WTC11 (cell line): ENCODE data around the gene CD84. TPM values are rescaled to one million over a fixed set of nuclear protein-coding genes. Genes with fewer than 3 reads are reported as not detected.
"Not testable (repeated sequence)": the region's sequence is repeated elsewhere in the genome, so short reads cannot be mapped to it uniquely, and the experiment has no call there.

Source experiments
- ATAC-seq: fragments of 200-7000 bp; cut with Tn5 transposase; 2 replicates; pipeline ENCODE4 v1.10.0; 2021; ENCODE audit warnings: mild to moderate bottlenecking, moderate library complexity
- CTCF ChIA-PET: fragments of 300-600 bp; sonication (Branson Sonifier 250); formaldehyde crosslinking; loops from one replicate; lab custom pipeline; 2021; ENCODE audit warnings: antibody characterized with exemption; lab: Charles Lee
- POLR2A ChIA-PET: fragments of 350-600 bp; sonication (Branson Sonifier 250); formaldehyde crosslinking; loops from one replicate; lab custom pipeline; 2021; ENCODE audit warnings: antibody characterized with exemption; lab: Charles Lee
- DNase-seq: peaks from one replicate; pipeline ENCODE4 v3.0.0; 2021; ENCODE audit warnings: low spot score
- H3K27ac Mint-ChIP-seq: 2 replicates; pipeline ENCODE4 v1.8.0; 2021; ENCODE audit warnings: mixed read lengths
- H3K27me3 Mint-ChIP-seq: 2 replicates; pipeline ENCODE4 v1.8.0; 2021; ENCODE audit warnings: low read depth, mild to moderate bottlenecking, moderate library complexity, mixed read lengths
- H3K36me3 Mint-ChIP-seq: 2 replicates; pipeline ENCODE4 v1.8.0; 2021; ENCODE audit warnings: mixed read lengths
- H3K4me1 Mint-ChIP-seq: 2 replicates; pipeline ENCODE4 v1.8.0; 2022; ENCODE audit warnings: mixed read lengths
- H3K4me3 Mint-ChIP-seq: 2 replicates; pipeline ENCODE4 v1.8.0; 2021; ENCODE audit warnings: mild to moderate bottlenecking, moderate library complexity, mixed read lengths
- H3K9me3 Mint-ChIP-seq: 2 replicates; pipeline ENCODE4 v1.8.0; 2021; ENCODE audit warnings: mixed read lengths
- CREM ChIP-seq: sonication (generic); formaldehyde crosslinking; IDR thresholded peaks from 2 replicates; pipeline ENCODE4 v1.8.1; 2022; ENCODE audit warnings: mild to moderate bottlenecking, missing genetic modification reagents, moderate library complexity
- EMX1 ChIP-seq: fragments of 250-450 bp; sonication (Bioruptor Pico); IDR thresholded peaks from 2 replicates; pipeline ENCODE4 v1.8.0; 2021; ENCODE audit warnings: mild to moderate bottlenecking
- FOXJ3 ChIP-seq: sonication (generic); formaldehyde crosslinking; IDR thresholded peaks from 2 replicates; pipeline ENCODE4 v1.9.0; 2021; ENCODE audit warnings: missing genetic modification reagents, mild to moderate bottlenecking, borderline replicate concordance
- GRHL2 ChIP-seq: fragments of 250-450 bp; sonication (Bioruptor Pico); IDR thresholded peaks from 2 replicates; pipeline ENCODE4 v1.8.0; 2022; ENCODE audit warnings: mild to moderate bottlenecking, moderate library complexity; ENCODE audit not compliant: insufficient replicate concordance, severe bottlenecking
- MXD4 ChIP-seq: fragments of 250-450 bp; sonication (Bioruptor Pico); IDR thresholded peaks from 2 replicates; pipeline ENCODE4 v1.8.0; 2021; ENCODE audit warnings: mild to moderate bottlenecking, moderate library complexity, borderline replicate concordance
- OVOL2 ChIP-seq: fragments of 250-450 bp; sonication (Bioruptor Pico); IDR thresholded peaks from 2 replicates; pipeline ENCODE4 v1.9.0; 2021; ENCODE audit warnings: mild to moderate bottlenecking, borderline replicate concordance
- TP53 ChIP-seq: sonication (generic); formaldehyde crosslinking; IDR thresholded peaks from 2 replicates; pipeline ENCODE4 v1.8.1; 2023; ENCODE audit warnings: mild to moderate bottlenecking, missing genetic modification reagents
- ZNF121 ChIP-seq: sonication (generic); formaldehyde crosslinking; IDR thresholded peaks from 2 replicates; pipeline ENCODE4 v1.8.0; 2023; ENCODE audit warnings: missing genetic modification reagents
- ZNF219 ChIP-seq: sonication (generic); formaldehyde crosslinking; IDR thresholded peaks from 2 replicates; pipeline ENCODE4 v1.8.0; 2023; ENCODE audit warnings: missing genetic modification reagents, mild to moderate bottlenecking, borderline replicate concordance
- ZNF232 ChIP-seq: sonication (generic); formaldehyde crosslinking; IDR thresholded peaks from 2 replicates; pipeline ENCODE4 v1.8.0; 2022; ENCODE audit warnings: mild to moderate bottlenecking, missing genetic modification reagents
- ZNF317 ChIP-seq: sonication (generic); formaldehyde crosslinking; IDR thresholded peaks from 2 replicates; pipeline ENCODE4 v1.8.1; 2023; ENCODE audit warnings: low read depth, mild to moderate bottlenecking, moderate library complexity, missing genetic modification reagents, borderline replicate concordance
- total RNA-seq: library from RNA; stranded (reverse); gene quantifications from 3 replicates; pipeline ENCODE4 v1.2.3, GENCODE V29; 2021
- TF ChIP-seq, protein P1 (sequence below): sonication (generic); formaldehyde crosslinking; IDR thresholded peaks from 2 replicates; pipeline ENCODE4 v1.8.1; 2023; ENCODE audit warnings: mild to moderate bottlenecking, missing genetic modification reagents, moderate library complexity
- TF ChIP-seq, protein P2 (sequence below): sonication (generic); formaldehyde crosslinking; conservative IDR thresholded peaks from 2 replicates; pipeline ENCODE4 v1.8.1; 2023; ENCODE audit warnings: mild to moderate bottlenecking, low read depth, missing genetic modification reagents, moderate library complexity
- TF ChIP-seq, protein P3 (sequence below): sonication (generic); formaldehyde crosslinking; IDR thresholded peaks from 2 replicates; pipeline ENCODE4 v1.8.1; 2023; ENCODE audit warnings: mild to moderate bottlenecking, missing genetic modification reagents
- TF ChIP-seq, protein P4 (sequence below): sonication (generic); formaldehyde crosslinking; IDR thresholded peaks from 2 replicates; pipeline ENCODE4 v1.8.0; 2022; ENCODE audit warnings: mild to moderate bottlenecking, missing genetic modification reagents
- TF ChIP-seq, protein P5 (sequence below): fragments of 250-450 bp; sonication (Bioruptor Pico); IDR thresholded peaks from 2 replicates; pipeline ENCODE4 v1.9.0; 2021; ENCODE audit warnings: mild to moderate bottlenecking
- TF ChIP-seq, protein P6 (sequence below): fragments of 200-600 bp; IDR thresholded peaks from 2 replicates; pipeline ENCODE4 v1.8.0; 2022; ENCODE audit warnings: antibody characterized with exemption

CD84 gene
- total RNA-seq, 1 experiment from 2014 or later, result 0.17 TPM

DNA sequence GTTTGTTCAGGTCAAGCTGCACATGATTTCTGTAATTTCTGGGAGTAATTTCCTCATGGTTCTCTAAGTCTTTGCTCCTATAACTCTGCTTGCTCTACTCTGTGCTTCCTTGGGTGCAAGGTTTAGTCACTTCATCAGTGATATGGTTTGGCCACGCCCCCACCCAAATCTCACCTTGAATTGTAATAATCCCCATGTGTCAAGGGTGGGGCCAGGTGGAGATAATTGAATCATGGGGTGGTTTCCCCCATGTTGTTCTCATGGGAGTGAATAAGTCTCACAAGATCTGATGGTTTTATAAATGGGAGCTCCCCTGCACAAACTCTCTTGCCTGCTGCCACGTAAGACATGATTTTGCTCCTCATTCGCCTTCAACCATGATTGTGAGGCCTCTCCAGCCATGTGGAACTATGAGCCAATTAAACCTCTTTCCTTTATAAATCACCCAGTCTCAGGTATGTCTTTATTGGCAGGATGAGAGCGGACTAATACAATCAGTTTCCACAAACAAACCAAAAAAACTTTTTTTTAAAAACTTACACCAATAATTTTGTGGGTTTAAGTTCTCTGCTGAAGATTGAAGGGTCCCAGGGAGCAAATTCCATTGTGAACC, 48.5 kb upstream of the CD84 start:
- H3K4me3 Mint-ChIP-seq, H3K27ac Mint-ChIP-seq, POLR2A ChIA-PET, H3K27me3 Mint-ChIP-seq, DNase-seq, ATAC-seq, H3K4me1 Mint-ChIP-seq, H3K36me3 Mint-ChIP-seq: not testable (repeated sequence)
- CTCF ChIA-PET, result interaction anchor here (1.3 kb wide), 1 partner anchor 9 kb away, joined by 4 read pairs; no protein-coding TSS in a partner anchor
- peaks cover 13% of the 10 kb centered on the region for H3K9me3 Mint-ChIP-seq

DNA sequence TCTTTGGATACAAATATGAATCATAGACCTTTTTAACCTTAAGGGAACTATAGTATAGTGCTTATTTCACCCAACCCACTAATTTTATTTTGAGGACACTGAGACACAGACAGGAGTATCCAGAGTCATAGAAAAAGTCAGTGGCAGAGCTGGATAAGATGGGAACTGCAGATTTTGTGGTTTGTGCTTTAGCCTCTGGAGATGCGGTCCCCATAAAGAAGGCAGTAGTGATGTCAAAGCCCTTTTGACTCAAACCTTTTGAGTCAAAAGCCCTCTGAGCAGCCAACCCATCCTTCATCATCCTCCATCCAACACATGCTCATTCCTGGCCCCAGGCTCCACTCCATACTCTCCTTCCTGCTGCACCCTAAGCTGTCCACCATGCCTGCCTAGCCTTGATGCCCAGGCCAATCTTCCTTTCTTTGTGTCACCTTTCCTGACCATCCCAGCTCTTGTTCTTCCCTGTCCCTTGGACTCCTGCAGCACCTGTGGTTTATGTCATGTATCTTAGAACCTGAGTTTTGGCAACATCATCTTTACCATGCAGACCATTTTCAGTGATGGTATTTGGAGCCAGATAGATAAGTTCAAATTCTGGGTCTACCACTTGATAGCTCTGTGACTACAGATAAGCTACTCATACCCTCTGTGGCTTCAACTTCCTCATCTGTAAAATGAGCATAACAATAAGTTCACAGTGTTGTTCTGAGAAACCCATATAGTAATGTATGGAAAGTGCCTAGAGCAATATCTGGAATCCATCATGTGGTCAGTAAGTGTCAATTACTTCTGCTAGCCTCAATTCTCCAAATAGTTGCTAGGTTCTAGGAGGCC, 47.4 kb upstream of the CD84 start:
- ATAC-seq (no peak), DNase-seq (no peak)
- ChIA-PET POLR2A (no interaction called here), CTCF (interaction anchor here (1.3 kb wide), 1 partner anchor 8 kb away, joined by 4 read pairs; no protein-coding TSS in a partner anchor)
- Mint-ChIP-seq H3K36me3 (no peaks in the 10 kb centered on the region), H3K27ac (no peak overlapping the region), H3K4me1 (peaks cover 7% of the 10 kb centered on the region; the same call in 1 of the 2 replicates), H3K27me3 (no peaks in the 10 kb centered on the region; the same call in 1 of the 2 replicates), H3K4me3 (no peak overlapping the region), H3K9me3 (peaks cover 11% of the 10 kb centered on the region)
- TF ChIP-seq ZNF121 (no peak), EMX1 (CRISPR knock-in tag) (no peak)
- TF ChIP-seq, protein P1, sequence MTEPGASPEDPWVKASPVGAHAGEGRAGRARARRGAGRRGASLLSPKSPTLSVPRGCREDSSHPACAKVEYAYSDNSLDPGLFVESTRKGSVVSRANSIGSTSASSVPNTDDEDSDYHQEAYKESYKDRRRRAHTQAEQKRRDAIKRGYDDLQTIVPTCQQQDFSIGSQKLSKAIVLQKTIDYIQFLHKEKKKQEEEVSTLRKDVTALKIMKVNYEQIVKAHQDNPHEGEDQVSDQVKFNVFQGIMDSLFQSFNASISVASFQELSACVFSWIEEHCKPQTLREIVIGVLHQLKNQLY (CRISPR knock-in tag), result no peak
- TF ChIP-seq, protein P2, sequence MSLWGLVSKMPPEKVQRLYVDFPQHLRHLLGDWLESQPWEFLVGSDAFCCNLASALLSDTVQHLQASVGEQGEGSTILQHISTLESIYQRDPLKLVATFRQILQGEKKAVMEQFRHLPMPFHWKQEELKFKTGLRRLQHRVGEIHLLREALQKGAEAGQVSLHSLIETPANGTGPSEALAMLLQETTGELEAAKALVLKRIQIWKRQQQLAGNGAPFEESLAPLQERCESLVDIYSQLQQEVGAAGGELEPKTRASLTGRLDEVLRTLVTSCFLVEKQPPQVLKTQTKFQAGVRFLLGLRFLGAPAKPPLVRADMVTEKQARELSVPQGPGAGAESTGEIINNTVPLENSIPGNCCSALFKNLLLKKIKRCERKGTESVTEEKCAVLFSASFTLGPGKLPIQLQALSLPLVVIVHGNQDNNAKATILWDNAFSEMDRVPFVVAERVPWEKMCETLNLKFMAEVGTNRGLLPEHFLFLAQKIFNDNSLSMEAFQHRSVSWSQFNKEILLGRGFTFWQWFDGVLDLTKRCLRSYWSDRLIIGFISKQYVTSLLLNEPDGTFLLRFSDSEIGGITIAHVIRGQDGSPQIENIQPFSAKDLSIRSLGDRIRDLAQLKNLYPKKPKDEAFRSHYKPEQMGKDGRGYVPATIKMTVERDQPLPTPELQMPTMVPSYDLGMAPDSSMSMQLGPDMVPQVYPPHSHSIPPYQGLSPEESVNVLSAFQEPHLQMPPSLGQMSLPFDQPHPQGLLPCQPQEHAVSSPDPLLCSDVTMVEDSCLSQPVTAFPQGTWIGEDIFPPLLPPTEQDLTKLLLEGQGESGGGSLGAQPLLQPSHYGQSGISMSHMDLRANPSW (CRISPR knock-in tag), result no peak

DNA sequence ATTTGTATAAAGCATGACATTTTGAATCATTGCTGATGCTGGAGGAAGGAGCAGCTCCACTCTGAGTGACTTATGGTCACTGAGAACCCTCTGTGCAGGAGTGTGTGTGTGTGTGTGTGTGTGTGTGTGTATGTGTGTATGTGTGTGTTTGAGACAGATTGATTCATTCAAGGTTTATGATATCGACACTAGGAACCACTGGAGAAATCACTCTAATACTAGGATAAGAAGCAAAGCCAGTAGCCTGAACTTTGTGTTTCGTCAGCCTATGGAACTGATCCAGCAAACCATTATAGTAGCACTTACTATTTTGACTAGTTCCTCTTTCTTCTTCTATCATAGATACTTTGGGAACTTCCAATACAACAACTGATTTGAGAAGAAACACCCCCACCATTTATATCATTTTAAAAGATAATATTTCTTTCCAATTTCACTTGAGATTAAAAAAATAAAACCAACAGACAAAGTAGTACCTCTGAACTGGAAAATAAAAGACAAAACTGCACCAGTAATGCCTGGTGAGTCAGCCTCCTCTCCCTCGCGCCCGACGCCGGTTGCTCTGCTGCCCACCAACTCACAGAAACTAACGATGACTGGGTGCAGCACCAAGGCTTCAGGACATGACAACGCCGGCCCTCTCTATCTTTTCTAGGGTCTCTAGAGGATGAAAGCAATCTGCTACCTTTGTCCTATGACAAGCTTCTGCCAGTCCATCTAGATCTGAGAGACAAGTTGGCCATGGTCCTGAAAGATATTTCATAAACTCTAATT, 46.6 kb upstream of the CD84 start:
- DNase-seq, result no peak
- Mint-ChIP-seq H3K36me3 (no peaks in the 10 kb centered on the region), H3K9me3 (peaks cover 8% of the 10 kb centered on the region), H3K27me3 (no peaks in the 10 kb centered on the region; the same call in 1 of the 2 replicates), H3K4me3 (no peak overlapping the region), H3K4me1 (peaks cover 5% of the 10 kb centered on the region; the same call in 1 of the 2 replicates), H3K27ac (no peak overlapping the region)
- ChIA-PET CTCF (no interaction called here), POLR2A (no interaction called here)
- ATAC-seq, result no peak
- TF ChIP-seq ZNF219 (CRISPR knock-in tag) (no peak), OVOL2 (no peak), CREM (CRISPR knock-in tag) (no peak), TP53 (CRISPR knock-in tag) (no peak), ZNF232 (CRISPR knock-in tag) (no peak), ZNF317 (CRISPR knock-in tag) (no peak), FOXJ3 (CRISPR knock-in tag) (no peak), EMX1 (CRISPR knock-in tag) (no peak), GRHL2 (CRISPR knock-in tag) (no peak), MXD4 (CRISPR knock-in tag) (no peak)
- TF ChIP-seq, protein P3, sequence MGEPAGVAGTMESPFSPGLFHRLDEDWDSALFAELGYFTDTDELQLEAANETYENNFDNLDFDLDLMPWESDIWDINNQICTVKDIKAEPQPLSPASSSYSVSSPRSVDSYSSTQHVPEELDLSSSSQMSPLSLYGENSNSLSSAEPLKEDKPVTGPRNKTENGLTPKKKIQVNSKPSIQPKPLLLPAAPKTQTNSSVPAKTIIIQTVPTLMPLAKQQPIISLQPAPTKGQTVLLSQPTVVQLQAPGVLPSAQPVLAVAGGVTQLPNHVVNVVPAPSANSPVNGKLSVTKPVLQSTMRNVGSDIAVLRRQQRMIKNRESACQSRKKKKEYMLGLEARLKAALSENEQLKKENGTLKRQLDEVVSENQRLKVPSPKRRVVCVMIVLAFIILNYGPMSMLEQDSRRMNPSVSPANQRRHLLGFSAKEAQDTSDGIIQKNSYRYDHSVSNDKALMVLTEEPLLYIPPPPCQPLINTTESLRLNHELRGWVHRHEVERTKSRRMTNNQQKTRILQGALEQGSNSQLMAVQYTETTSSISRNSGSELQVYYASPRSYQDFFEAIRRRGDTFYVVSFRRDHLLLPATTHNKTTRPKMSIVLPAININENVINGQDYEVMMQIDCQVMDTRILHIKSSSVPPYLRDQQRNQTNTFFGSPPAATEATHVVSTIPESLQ, result no peak
- TF ChIP-seq, protein P4, sequence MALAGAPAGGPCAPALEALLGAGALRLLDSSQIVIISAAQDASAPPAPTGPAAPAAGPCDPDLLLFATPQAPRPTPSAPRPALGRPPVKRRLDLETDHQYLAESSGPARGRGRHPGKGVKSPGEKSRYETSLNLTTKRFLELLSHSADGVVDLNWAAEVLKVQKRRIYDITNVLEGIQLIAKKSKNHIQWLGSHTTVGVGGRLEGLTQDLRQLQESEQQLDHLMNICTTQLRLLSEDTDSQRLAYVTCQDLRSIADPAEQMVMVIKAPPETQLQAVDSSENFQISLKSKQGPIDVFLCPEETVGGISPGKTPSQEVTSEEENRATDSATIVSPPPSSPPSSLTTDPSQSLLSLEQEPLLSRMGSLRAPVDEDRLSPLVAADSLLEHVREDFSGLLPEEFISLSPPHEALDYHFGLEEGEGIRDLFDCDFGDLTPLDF, result no peak
- TF ChIP-seq, protein P5, sequence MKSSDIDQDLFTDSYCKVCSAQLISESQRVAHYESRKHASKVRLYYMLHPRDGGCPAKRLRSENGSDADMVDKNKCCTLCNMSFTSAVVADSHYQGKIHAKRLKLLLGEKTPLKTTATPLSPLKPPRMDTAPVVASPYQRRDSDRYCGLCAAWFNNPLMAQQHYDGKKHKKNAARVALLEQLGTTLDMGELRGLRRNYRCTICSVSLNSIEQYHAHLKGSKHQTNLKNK (CRISPR knock-in tag), result no peak
- TF ChIP-seq, protein P6, sequence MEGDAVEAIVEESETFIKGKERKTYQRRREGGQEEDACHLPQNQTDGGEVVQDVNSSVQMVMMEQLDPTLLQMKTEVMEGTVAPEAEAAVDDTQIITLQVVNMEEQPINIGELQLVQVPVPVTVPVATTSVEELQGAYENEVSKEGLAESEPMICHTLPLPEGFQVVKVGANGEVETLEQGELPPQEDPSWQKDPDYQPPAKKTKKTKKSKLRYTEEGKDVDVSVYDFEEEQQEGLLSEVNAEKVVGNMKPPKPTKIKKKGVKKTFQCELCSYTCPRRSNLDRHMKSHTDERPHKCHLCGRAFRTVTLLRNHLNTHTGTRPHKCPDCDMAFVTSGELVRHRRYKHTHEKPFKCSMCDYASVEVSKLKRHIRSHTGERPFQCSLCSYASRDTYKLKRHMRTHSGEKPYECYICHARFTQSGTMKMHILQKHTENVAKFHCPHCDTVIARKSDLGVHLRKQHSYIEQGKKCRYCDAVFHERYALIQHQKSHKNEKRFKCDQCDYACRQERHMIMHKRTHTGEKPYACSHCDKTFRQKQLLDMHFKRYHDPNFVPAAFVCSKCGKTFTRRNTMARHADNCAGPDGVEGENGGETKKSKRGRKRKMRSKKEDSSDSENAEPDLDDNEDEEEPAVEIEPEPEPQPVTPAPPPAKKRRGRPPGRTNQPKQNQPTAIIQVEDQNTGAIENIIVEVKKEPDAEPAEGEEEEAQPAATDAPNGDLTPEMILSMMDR, result no peak
